ENCODE measurements around the gene FXR2. TPM values are rescaled to one million over a fixed set of nuclear protein-coding genes. Genes with fewer than 3 reads are reported as not detected.
"Not testable (repeated sequence)": the region's sequence is repeated elsewhere in the genome, so short reads cannot be mapped to it uniquely, and the experiment has no call there.

Gene FXR2
- polyA plus RNA-seq (ENCODE audit: insufficient read depth in 1 of 5, insufficient read length in 5 of 5, low replicate concordance in 1 of 5): 10 to 100 TPM; 33.0 to 43.8 (median 38.6) TPM
- long read RNA-seq, donor 1, partial matches to known transcripts: 0 of 3 reads
- long read RNA-seq, donor 1, other reads (novel, unspliced or antisense): 0 of 3 reads
- long read RNA-seq, donor 2, partial matches to known transcripts: 0 of 4 reads
- long read RNA-seq, donor 2, other reads (novel, unspliced or antisense): 0 of 4 reads
- long read RNA-seq, donor 3, partial matches to known transcripts: 0 of 3 reads
- long read RNA-seq, donor 3, other reads (novel, unspliced or antisense): 0 of 3 reads
- long read RNA-seq, donor 4, partial matches to known transcripts: 0 of 3 reads
- long read RNA-seq, donor 4, other reads (novel, unspliced or antisense): 0 of 3 reads
- long read RNA-seq, donor 5, partial matches to known transcripts: 0 of 3 reads
- long read RNA-seq, donor 5, other reads (novel, unspliced or antisense): 0 of 3 reads
- long read RNA-seq, donor 6, transcript FXR2-201 (17 exons, 2,957 nt): major isoform, 6 of 11 reads
- long read RNA-seq, donor 6, partial matches to known transcripts: 5 of 11 reads
- long read RNA-seq, donor 6, other reads (novel, unspliced or antisense): 0 of 11 reads
- long read RNA-seq, donor 7, partial matches to known transcripts: 0 of 3 reads
- long read RNA-seq, donor 7, other reads (novel, unspliced or antisense): 0 of 3 reads
- long read RNA-seq, donor 8, partial matches to known transcripts: 0 of 2 reads
- long read RNA-seq, donor 8, other reads (novel, unspliced or antisense): 0 of 2 reads

DNA sequence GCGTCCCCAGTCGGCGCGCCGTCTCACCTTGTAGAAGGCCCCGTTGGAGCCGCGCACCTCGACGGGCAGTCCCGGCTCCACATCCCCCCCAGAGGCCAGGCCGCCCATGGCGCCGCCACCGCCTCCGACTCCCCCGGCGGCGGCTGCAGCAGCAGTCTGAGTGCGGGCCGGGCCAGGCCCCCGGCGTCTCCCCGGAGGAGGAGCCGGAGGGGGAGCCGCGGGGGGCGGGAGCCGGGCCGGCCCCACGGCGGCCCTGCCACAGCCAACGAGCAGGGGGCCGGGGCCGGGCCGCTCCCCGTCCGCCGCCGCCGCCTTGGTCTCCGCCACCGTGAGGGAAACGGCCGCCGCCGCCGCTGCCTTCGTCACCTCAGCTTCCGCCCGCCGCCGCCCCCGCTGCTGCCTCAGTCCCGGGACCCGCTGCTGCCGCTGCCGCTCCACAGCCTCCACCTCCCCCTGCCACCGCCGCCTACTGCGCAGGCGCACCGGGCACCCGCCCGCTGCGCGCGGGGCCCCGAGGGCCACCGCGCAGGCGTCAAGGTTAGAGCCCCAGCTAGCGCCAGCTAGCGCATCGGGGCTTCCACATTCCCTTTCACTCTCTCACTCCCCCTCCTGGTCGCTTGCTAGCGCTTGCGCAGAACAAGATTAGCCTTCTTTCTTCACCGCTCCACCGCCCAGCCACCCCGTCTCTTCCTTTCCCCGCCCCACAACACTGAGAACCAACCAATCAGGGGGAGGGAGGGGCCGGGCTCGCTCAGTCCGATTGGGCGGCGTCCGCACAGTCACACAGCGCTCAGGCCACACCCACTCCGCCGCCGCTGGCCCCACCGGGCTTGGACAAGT, at the start of gene FXR2:
Gene FXR2 (minus strand): TSS at position 473 of the 840 bp plus-strand sequence. CDS start 365 bp downstream, at position 108.
- DNase-seq: peak; percentile 100

GRCh38 chr17:7656958-7657609, 42.4 kb upstream of the FXR2 start:
- DNase-seq: peak; percentile 49 to 58

DNA sequence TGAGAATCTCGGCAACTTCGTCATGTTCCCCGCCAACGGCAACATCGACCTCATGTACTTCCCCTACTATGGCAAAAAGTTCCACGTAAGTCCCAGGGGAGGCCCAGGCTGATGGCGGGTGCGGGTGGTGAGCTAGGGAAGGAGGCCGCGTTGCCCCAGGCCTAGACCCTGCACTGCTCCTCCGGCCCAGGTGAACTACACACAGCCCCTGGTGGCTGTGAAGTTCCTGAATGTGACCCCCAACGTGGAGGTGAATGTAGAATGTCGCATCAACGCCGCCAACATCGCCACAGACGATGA, 40.8 kb upstream of the FXR2 start:
- DNase-seq: no peak

- DNase-seq: no peak
Measured at GRCh38 chr17:7654832-7655540, 40.3 kb upstream of the FXR2 start.

DNA sequence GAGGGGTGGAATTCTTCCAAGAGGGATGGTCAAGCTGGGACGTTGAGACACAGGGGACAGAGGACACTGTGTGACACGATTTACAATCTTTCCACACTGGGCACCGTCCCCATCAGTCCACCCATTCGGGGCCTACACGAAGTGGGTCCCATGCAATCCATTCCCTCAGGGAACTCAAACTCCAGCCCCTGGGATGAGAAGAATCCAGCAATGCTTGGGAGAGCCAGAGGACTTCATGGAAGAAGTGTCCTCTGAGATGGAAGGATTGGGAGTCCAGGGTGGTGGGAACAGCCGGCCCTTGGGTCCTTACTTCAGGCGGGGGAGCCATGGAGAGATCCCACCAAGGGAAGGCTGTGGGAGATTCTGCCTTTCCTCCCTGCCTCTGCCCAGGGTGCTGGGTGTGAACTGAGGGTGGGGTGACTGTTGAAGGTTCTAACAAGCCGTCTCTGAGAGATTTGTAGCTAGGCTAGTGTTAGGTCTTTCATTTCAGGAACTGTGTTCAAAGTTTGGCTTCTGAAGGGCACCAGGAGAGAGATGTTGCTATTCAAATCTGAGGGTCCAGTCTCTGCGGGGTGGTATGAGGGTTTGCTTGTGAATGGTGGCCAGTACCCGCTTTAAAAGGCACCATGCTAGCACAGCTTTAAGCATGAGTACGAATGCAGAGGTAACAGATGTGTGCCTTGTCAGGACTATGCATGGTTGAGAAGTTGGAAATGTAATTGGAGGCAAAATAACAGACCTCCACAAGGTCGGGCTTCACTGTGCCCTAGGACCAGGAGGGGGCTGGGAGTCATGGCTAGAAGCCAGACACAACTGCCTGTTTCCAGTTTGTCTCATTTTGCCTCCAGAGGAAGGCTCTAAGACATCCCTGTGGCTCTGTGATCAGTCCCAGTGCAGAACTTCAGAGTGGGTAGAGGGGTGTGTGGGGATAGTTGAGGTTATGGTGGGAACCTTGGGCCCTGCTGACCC, 38.0 kb upstream of the FXR2 start:
- DNase-seq: no peak

- peak; percentile 78 to 79 for DNase-seq
Measured at GRCh38 chr17:7651665-7652387, 37.1 kb upstream of the FXR2 start.

GRCh38 chr17:7651097-7651664, 36.5 kb upstream of the FXR2 start:
- DNase-seq: no peak

- peak; percentile 76 to 83 for DNase-seq
Measured at GRCh38 chr17:7650509-7651096, 35.9 kb upstream of the FXR2 start, which contains the start of gene ATP1B2. Gene ATP1B2, plus strand, starts transcription at chr17:7650926. Its CDS starts 593 bp downstream, at chr17:7651519.

GRCh38 chr17:7647018-7647417, 32.3 kb upstream of the FXR2 start:
- no peak for DNase-seq

DNA sequence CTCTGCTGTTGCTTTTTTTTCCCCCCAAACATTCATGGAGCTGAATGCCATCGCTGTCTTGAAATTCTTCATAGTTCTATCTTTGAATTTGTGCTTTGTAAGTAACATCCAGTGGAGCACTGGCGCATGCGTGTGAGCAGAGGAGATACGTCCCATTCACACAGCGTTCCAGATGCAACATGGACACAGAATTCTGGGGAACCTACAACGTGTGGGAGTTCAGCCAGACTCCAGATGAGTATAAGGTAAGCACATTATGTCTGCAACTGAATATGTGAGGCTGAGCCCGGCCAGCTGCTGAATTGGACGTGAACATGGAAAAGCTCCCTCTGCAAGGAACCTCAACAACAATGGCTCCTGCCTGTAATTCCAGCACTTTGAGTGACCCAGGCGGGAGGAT, 31.8 kb upstream of the FXR2 start:
- no peak for DNase-seq

- DNase-seq: no peak
Measured at GRCh38 chr17:7644775-7645174, 30.1 kb upstream of the FXR2 start.

GRCh38 chr17:7641635-7642034, 26.9 kb upstream of the FXR2 start:
- DNase-seq: not testable (repeated sequence)

DNA sequence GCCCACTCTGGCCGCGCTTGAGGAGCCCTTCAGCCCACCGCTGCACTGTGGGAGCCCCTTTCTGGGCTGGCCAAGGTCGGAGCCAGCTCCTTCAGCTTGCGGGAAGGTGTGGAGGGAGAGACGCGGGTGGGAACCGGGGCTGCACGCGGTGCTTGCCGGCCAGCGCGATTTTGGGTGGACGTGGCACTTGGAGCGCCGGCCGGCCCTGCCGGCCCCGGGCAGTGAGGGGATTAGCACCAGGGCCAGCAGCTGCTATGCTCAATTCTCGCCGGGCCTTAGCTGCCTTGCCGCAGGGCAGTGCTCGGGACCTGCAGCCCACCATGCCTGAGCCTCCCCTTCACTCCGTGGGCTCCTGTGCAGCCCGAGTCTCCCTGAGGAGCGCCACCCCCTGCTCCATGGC, 26.1 kb upstream of the FXR2 start:
- no peak for DNase-seq

DNA sequence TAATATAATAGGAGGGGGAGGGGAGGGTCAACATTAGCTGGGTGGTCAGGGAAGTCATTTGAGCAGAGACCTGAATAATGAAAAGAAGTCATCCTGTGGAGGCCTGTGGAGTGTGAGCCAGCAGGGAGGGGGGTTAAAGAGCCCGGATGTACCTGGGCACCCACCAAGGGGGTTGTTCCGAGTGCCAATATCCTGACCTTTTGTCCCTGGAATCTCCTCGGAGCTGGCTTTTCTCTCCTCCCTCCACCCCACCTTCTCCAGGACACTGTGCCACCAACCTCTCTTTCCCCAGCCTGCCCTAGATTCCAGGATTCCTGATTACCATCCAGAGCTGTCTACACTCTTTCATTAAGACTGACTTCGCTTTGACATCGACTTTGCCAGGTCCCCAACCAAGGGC, 21.5 kb upstream of the FXR2 start:
- DNase-seq: no peak

GRCh38 chr17:7634384-7634783, 19.7 kb upstream of the FXR2 start:
- peak; percentile 62 to 76 for DNase-seq

GRCh38 chr17:7633093-7633492, 18.4 kb upstream of the FXR2 start:
- DNase-seq: no peak

GRCh38 chr17:7632492-7632894, 17.8 kb upstream of the FXR2 start:
- no peak for DNase-seq

Measured in right lung (tissue), 10 donors.